HG02763 (cell line): ENCODE data around the gene RCCD1.

Source experiments
- ATAC-seq: cut with Tn5 transposase; IDR thresholded peaks from one replicate; pipeline ENCODE4 v1.9.1; 2021; ENCODE audit warnings: mild to moderate bottlenecking, moderate library complexity; ENCODE audit not compliant: unreplicated experiment

The RCCD1 gene

GRCh38 chr15:90942354-90943120, 12.1 kb upstream of the RCCD1 start:
- no peak for ATAC-seq

GRCh38 chr15:90945091-90945490, 9.6 kb upstream of the RCCD1 start:
- no peak for ATAC-seq

GRCh38 chr15:90946538-90946937, 8.1 kb upstream of the RCCD1 start:
- ATAC-seq, result no peak

- ATAC-seq, result no peak
Measured at GRCh38 chr15:90946941-90947576, 7.6 kb upstream of the RCCD1 start.

- ATAC-seq, result no peak
Measured at GRCh38 chr15:90947577-90948357, 6.9 kb upstream of the RCCD1 start.

- ATAC-seq, result no peak
Measured at GRCh38 chr15:90948506-90948905, 6.2 kb upstream of the RCCD1 start.

- no peak for ATAC-seq
Measured at GRCh38 chr15:90949979-90950675, 4.6 kb upstream of the RCCD1 start.

GRCh38 chr15:90950676-90951075, 4.0 kb upstream of the RCCD1 start:
- ATAC-seq, result no peak

GRCh38 chr15:90952901-90953677, 1.6 kb upstream of the RCCD1 start:
- no peak for ATAC-seq

GRCh38 chr15:90953947-90954711, 555 bp upstream of the RCCD1 start:
- no peak for ATAC-seq

GRCh38 chr15:90955624-90956273, 1.1 kb downstream of the RCCD1 start:
- ATAC-seq, result no peak

- ATAC-seq, result no peak
Measured at GRCh38 chr15:90956274-90957030, 1.8 kb downstream of the RCCD1 start.

- no peak for ATAC-seq
Measured at GRCh38 chr15:90957031-90957790, 2.5 kb downstream of the RCCD1 start.

GRCh38 chr15:90957791-90958190, 3.1 kb downstream of the RCCD1 start:
- no peak for ATAC-seq

GRCh38 chr15:90959028-90959595, 4.4 kb downstream of the RCCD1 start:
- ATAC-seq, result no peak

- no peak for ATAC-seq
Measured at GRCh38 chr15:90959894-90960293, 5.2 kb downstream of the RCCD1 start.

- no peak for ATAC-seq
Measured at GRCh38 chr15:90960298-90961091, 5.8 kb downstream of the RCCD1 start.
